GM18520 (cell line): ENCODE measurements around the gene SLC29A2.
"Not testable (repeated sequence)": the region's sequence is repeated elsewhere in the genome, so short reads cannot be mapped to it uniquely, and the experiment has no call there.

ENCODE experiments used
- ATAC-seq: cut with Tn5 transposase; IDR thresholded peaks from one replicate; pipeline ENCODE4 v1.9.1; 2021; ENCODE audit not compliant: unreplicated experiment

The SLC29A2 gene

GRCh38 chr11:66334605-66335442 is 36.7 kb downstream of the SLC29A2 start:
- no peak for ATAC-seq

- no peak for ATAC-seq
These were observed 37.5 kb downstream of the SLC29A2 start for GRCh38 chr11:66333896-66334604.

- no peak for ATAC-seq
These were observed 38.2 kb downstream of the SLC29A2 start for GRCh38 chr11:66333220-66333877.

DNA sequence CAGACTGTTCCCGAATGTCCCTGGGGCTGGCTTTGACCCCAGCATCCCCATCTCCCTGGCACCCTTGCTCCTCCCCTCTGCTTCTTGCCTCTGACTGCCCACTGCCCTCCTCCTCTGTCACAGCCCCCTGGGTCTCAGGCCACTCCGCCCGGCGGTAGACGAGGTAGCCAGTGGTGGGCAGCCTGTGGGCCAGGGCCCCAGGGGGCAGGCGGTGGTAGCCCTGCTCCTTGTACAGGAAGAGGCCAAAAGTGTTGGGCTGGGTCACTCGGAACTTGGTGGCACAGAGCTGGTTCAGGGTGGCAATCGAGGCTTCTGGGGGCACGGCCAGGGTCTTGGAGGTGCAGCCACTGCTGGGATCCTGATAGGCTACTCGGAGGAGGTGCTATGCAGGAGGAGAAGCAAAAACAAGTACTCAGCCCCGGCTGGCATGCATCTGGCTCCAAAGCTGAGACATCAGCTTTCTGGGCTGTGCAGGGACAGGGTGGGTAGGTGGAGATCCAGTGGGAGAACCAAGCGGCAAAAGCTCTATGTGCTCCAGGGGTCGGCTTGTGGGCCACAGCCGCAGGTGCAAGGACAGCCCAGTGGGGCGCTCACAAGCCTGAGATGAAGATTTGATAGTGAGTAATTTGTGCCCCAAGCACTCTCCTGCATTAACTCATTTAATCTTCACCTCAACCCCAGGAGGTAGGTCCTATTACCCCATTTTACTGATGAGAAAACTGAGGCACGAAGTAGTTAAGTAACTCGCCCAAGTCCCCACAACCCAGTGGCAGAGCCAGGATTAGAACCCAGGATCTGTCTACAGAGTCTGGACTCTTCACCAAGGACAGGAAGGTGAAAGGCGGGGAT is 39.0 kb downstream of the SLC29A2 start:
- ATAC-seq, result no peak

GRCh38 chr11:66331542-66332370 is 39.8 kb downstream of the SLC29A2 start:
- ATAC-seq, result no peak

DNA sequence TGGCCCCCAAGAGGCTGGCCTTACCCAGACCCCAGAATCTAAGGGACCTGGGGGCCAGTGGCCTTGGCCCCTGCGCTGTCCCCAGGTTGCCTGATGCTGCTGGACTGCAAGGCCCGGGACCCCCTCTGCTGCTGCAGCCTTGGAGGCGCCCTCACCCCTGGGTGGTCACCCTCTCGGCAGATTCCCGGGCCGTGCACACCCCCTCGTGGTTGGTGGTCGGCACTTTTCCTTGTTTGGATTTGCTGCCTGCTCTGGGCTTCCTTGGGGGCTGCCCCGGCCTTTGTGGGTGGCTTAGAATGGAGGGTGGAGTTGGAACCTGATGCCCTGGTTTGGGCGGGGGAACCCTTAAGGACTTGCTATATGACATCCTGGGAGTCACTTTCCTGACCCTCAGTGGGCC is 40.6 kb downstream of the SLC29A2 start:
- no peak for ATAC-seq

DNA sequence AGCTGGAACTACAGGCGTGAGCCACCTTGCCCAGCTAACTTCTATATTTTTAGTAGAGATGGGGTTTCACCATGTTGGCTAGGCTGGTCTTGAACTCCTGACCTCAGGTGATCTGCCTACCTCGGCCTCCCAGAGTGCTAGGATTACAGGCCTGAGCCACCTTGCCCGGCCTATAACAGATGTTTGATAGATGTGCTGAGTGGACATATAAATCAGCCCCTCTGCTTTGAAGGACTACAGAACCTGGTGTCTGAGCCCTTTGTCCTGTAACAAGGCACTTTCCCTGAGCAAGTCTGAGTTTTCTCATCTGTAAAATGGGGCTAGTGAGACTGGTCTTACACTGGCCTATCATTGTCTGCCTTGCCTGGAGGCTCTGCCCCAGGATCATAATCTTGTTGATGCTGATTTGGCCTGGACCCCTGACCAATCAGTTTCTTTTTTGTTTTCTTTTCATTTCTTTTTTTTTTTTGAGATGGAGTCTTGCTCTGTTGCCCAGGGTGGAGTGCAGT is 42.3 kb downstream of the SLC29A2 start:
- ATAC-seq, result no peak

DNA sequence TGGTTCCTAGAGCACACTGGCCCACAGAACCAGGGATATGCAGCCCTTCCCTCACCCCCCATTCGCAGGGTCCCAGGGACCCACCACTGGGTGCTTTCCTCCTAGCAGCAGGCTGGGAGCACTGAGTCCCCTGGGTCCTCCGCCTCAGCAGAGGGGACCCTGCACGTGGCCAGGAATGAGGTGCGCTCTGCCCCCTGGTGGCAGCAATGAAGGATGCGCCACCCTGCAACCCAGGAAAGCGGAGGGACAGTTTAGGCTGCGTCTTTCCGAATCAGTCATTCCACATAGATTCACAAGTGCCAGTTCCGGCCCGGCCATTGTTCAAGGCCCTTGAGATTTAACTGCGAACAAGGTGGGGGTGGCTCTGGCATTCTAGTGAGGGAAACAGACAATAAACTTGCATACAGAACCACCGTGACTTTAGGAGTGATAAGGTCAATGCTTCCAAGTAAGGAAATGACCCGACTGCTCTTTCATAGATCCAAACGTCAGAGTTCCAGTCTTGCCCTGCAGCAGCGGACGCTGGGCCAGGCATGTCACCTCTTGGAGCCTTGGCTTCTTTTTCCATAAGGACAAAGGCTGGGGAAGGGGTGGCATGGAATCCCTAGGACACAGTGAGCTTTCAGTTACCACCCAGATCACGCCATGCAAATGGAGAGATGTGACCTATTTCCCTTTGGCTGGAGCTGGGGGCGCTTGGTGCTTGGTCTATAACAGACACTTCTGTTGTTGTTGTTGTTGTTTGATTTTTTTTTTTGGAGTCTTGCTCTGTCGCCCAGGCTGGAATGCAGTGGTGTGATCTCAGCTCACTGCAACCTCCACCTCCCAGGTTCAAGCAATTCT is 43.0 kb downstream of the SLC29A2 start:
- no peak for ATAC-seq

DNA sequence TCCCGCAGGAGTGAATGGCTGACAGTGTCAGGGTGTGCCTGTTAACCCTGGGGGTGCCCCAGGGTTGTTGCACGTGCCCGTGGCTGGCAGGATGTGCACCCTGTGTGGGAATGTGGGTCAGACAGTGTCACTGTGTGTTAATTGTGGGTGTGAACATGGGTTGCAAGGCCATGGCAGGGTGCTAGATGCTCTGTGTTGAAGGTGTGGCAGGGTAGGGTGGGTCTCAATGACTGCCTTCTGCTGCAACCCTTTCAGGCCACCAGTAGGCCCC is 43.6 kb downstream of the SLC29A2 start:
- no peak for ATAC-seq

- ATAC-seq, result no peak
These were observed 44.2 kb downstream of the SLC29A2 start for GRCh38 chr11:66327171-66328030.

DNA sequence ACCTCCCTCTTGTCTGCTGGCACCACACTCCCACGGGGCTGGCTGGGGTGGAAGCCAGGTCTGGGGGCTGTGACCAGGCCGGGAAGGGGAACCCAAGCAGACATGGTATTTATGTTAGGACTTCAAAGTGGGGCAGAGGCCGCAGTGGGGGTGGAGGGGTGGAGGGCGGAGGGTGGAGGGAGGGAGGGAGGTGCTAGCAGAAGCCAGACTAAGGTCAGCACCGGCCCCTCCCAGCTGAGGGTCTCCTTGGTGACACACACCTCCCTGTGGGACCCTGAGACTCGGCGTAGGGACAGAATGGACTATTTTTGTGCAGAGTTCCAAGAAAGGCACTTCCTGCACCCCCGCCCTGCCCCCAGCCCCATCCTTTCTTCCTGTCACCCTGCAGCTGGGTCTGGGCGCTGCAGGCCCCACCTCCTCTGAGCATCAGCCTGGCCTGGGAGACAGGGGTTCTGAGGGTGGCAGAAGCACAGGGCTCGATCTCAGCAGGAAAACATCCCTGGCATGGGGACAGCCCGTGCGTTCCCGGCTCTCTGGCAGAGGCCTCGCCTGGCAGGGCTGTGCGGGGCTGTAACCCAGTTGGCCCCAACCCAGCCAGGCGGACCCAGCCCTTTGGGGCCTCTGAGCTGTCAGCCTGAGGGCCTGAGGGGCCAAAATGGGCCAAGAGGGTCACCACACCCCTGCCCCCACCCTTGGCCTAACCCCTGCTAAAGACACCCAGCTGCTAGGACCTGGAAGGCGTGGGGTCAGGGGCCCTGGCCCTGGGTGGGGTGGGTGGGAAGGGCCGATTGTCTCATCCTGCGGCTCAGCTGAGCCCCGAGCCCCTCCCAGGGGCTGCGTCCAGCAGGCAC is 45.1 kb downstream of the SLC29A2 start:
- no peak for ATAC-seq

DNA sequence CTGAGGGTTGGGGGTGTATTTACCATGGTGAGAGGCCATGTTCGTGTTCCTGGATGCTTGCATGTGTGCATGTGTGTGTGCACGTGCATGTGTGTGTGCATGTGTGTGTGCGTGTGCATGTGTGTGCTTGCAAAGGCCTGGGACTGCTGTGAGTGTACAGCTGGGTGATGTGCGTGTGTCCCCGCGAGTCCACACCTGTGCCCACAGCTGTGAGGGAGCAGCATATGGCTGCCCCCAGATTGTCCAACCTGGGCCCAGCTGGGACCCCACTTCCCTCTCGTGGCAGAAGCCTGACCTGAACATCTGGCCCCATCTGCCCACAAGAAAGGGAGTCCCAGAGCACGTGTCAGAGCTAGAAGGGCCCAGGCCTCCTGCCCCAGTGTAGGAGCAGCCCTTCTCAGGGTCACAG is 46.3 kb downstream of the SLC29A2 start:
- no peak for ATAC-seq

GRCh38 chr11:66324664-66325063 is 46.9 kb downstream of the SLC29A2 start:
- ATAC-seq, result no peak

DNA sequence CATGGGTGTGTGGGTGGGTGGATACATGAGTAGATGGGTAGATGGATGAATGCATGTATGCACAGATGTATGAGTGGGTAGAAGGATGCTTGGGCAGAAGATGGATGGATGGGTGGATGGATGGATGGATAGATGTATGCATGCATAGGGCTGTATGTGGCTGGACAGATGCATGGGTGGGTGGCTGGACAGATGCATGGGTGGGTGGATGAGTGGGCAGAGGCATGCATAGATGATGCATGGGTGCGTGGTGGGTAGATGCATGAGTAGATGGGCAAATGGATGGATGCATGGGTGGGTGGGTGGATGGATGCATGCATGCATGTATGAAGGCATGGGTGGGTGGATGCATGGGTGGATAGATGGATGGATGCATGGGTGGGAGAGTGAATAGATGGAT is 47.9 kb downstream of the SLC29A2 start:
- no peak for ATAC-seq

GRCh38 chr11:66322732-66323427 is 48.7 kb downstream of the SLC29A2 start:
- ATAC-seq, result no peak

DNA sequence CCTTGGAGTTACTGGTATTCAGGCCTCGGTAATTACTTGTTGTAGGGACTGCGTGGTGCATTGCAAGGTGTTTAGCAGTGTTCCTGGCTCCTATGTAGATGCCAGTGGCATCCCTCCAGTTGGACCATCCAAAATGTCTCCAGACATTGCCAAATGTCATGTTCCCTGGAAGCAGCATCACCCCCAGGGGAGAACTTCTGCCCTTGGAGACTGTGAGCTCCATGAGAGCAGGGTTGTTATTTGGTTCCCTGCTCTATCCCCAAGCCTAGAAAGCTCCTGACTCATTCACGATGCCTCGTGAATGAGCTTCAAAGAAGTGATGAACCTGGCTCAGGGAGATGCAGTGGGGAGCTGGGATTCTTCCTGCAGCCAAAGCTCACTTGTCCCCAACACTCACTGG is 50.0 kb downstream of the SLC29A2 start:
- ATAC-seq, result no peak

DNA sequence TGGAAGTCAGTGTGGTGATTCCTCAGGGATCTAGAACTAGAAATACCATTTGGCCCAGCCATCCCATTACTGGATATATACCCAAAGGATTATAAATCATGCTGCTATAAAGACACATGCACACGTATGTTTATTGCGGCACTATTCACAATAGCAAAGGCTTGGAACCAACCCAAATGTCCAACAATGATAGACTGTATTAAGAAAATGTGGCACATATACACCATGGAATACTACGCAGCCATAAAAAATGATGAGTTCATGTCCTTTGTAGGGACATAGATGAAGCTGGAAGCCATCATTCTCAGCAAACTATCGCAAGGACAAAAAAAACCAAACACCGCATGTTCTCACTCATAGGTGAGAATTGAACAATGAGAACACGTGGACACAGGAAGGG is 50.8 kb downstream of the SLC29A2 start:
- not testable (repeated sequence) for ATAC-seq
